ENCODE results near the gene ABCA1. TPM values are rescaled to one million over a fixed set of nuclear protein-coding genes. Genes with fewer than 3 reads are reported as not detected.
A peak's percentile ranks its signal among the peaks of the same experiment; 100 is the strongest.
"Not testable (repeated sequence)": the region's sequence is repeated elsewhere in the genome, so short reads cannot be mapped to it uniquely, and the experiment has no call there.

The ABCA1 gene
- total RNA-seq, 1 donor from 2014 or later = 49.5 TPM

GRCh38 chr9:104958751-104959150 lies 30.8 kb upstream of the ABCA1 start:
- no peak for DNase-seq (ENCODE audit: extremely low spot score, unreplicated experiment)
- H3K4me1 Mint-ChIP-seq (ENCODE audit: unreplicated experiment) = peaks cover 20% of the 10 kb centered on the region
- H3K27me3 Mint-ChIP-seq (ENCODE audit: unreplicated experiment) = no peaks in the 10 kb centered on the region
- no peak overlapping the region for H3K4me3 Mint-ChIP-seq (ENCODE audit: unreplicated experiment)
- TF ChIP-seq CTCF (IDR thresholded peaks at IDR 0.05) = no peak
- H3K36me3 Mint-ChIP-seq (ENCODE audit: unreplicated experiment) = no peaks in the 10 kb centered on the region
- H3K27ac Mint-ChIP-seq (ENCODE audit: unreplicated experiment) = peak overlapping the region; percentile 25
- no peaks in the 10 kb centered on the region for H3K9me3 Mint-ChIP-seq (ENCODE audit: unreplicated experiment)

- not testable (repeated sequence) for H3K27me3 Mint-ChIP-seq (ENCODE audit: unreplicated experiment); H3K36me3 Mint-ChIP-seq (ENCODE audit: unreplicated experiment); H3K4me3 Mint-ChIP-seq (ENCODE audit: unreplicated experiment); H3K27ac Mint-ChIP-seq (ENCODE audit: unreplicated experiment); H3K9me3 Mint-ChIP-seq (ENCODE audit: unreplicated experiment); DNase-seq (ENCODE audit: extremely low spot score, unreplicated experiment)
- peaks cover 20% of the 10 kb centered on the region for H3K4me1 Mint-ChIP-seq (ENCODE audit: unreplicated experiment)
Measured at GRCh38 chr9:104958006-104958405, 30.1 kb upstream of the ABCA1 start.

GRCh38 chr9:104951487-104951886 lies 23.5 kb upstream of the ABCA1 start:
- TF ChIP-seq CTCF (IDR thresholded peaks at IDR 0.05) = no peak
- DNase-seq (ENCODE audit: extremely low spot score, unreplicated experiment) = no peak
- no peaks in the 10 kb centered on the region for H3K27me3 Mint-ChIP-seq (ENCODE audit: unreplicated experiment)
- H3K4me1 Mint-ChIP-seq (ENCODE audit: unreplicated experiment) = peaks cover 6% of the 10 kb centered on the region
- no peaks in the 10 kb centered on the region for H3K9me3 Mint-ChIP-seq (ENCODE audit: unreplicated experiment)
- no peak overlapping the region for H3K27ac Mint-ChIP-seq (ENCODE audit: unreplicated experiment)
- no peak overlapping the region for H3K4me3 Mint-ChIP-seq (ENCODE audit: unreplicated experiment)
- no peaks in the 10 kb centered on the region for H3K36me3 Mint-ChIP-seq (ENCODE audit: unreplicated experiment)

DNA sequence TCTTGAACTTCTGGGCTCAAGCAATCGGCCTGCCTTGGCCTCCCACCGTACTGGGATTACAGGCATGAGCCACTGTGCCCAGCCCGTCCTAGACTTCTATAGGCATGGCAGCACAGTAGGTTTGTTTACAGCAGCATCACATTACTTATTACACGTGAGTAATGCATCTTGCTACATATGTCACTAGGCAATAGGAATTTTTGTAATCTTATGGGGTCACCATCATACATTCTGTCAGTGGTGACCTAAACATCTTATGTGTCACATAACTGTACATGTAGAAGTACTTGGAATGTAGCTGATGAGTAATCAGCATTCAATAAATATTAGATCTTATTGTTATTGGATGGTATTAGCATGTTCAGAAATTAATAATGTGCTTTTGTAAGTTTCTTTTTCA lies 22.9 kb upstream of the ABCA1 start:
- peaks cover 6% of the 10 kb centered on the region for H3K4me1 Mint-ChIP-seq (ENCODE audit: unreplicated experiment)
- no peak for TF ChIP-seq CTCF (IDR thresholded peaks at IDR 0.05)
- H3K4me3 Mint-ChIP-seq (ENCODE audit: unreplicated experiment) = no peak overlapping the region
- no peak for DNase-seq (ENCODE audit: extremely low spot score, unreplicated experiment)
- H3K27ac Mint-ChIP-seq (ENCODE audit: unreplicated experiment) = no peak overlapping the region
- no peaks in the 10 kb centered on the region for H3K9me3 Mint-ChIP-seq (ENCODE audit: unreplicated experiment)
- H3K36me3 Mint-ChIP-seq (ENCODE audit: unreplicated experiment) = no peaks in the 10 kb centered on the region
- no peaks in the 10 kb centered on the region for H3K27me3 Mint-ChIP-seq (ENCODE audit: unreplicated experiment)

DNA sequence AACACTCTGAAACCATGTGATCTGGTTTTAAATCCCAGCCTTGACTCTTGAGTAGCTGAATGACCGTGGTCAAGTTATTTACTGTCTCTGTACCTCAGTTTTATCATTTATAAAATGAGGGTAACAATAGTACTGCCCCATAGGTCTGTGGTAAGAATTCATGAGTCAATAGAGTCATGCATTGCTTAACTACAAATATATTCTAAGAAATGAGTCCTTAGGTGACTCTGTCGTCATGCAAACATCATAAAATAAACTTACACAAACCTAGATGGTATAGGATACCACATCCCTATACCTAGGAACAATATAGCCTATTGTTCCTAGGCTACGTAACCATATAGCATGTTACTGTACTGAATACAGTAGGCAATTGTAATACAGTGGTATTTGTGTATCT lies 20.3 kb upstream of the ABCA1 start:
- TF ChIP-seq CTCF (IDR thresholded peaks at IDR 0.05) = no peak
- Mint-ChIP-seq H3K36me3 (ENCODE audit: unreplicated experiment) (no peaks in the 10 kb centered on the region), H3K27ac (ENCODE audit: unreplicated experiment) (no peak overlapping the region), H3K9me3 (ENCODE audit: unreplicated experiment) (no peaks in the 10 kb centered on the region), H3K27me3 (ENCODE audit: unreplicated experiment) (no peaks in the 10 kb centered on the region), H3K4me1 (ENCODE audit: unreplicated experiment) (peaks cover 21% of the 10 kb centered on the region), H3K4me3 (ENCODE audit: unreplicated experiment) (no peak overlapping the region)
- DNase-seq (ENCODE audit: extremely low spot score, unreplicated experiment) = no peak

GRCh38 chr9:104944871-104945270 lies 16.9 kb upstream of the ABCA1 start:
- Mint-ChIP-seq H3K27me3 (ENCODE audit: unreplicated experiment) (no peaks in the 10 kb centered on the region), H3K36me3 (ENCODE audit: unreplicated experiment) (no peaks in the 10 kb centered on the region), H3K4me3 (ENCODE audit: unreplicated experiment) (no peak overlapping the region), H3K27ac (ENCODE audit: unreplicated experiment) (no peak overlapping the region), H3K9me3 (ENCODE audit: unreplicated experiment) (no peaks in the 10 kb centered on the region), H3K4me1 (ENCODE audit: unreplicated experiment) (peaks cover 24% of the 10 kb centered on the region)
- no peak for TF ChIP-seq CTCF (IDR thresholded peaks at IDR 0.05)
- DNase-seq (ENCODE audit: extremely low spot score, unreplicated experiment) = no peak

Measured in osteocyte (in vitro differentiated cells).